BJ (cell line): ENCODE data around the gene PTGDS. TPM values are rescaled to one million over a fixed set of nuclear protein-coding genes. Genes with fewer than 3 reads are reported as not detected.

Experiments
- CTCF ChIA-PET: fragments of 350-600 bp; formaldehyde crosslinking; extraction: SDS; loops from one replicate; lab custom pipeline; 2021; ENCODE audit warnings: antibody characterized with exemption, inconsistent platforms; lab: Yijun Ruan, JAX
- POLR2A ChIA-PET: fragments of 300-600 bp; sonication (Branson Sonifier 250); formaldehyde crosslinking; extraction: SDS; loops from one replicate; lab custom pipeline; 2021; ENCODE audit warnings: antibody characterized with exemption; lab: Charles Lee
- DNase-seq: peaks from one replicate; pipeline ENCODE4 v3.0.0-alpha.2; 2011; ENCODE audit warnings: low read depth
- H3K27me3 ChIP-seq: 2 replicates; pipeline ENCODE4 v1.6.0; 2011; ENCODE audit warnings: low read length; ENCODE audit not compliant: control insufficient read depth, insufficient read depth
- H3K36me3 ChIP-seq: 2 replicates; pipeline ENCODE4 v1.5.1; 2011; ENCODE audit warnings: low read length; ENCODE audit not compliant: control insufficient read depth, insufficient read depth
- H3K4me3 ChIP-seq: 2 replicates; pipeline ENCODE4 v1.5.1; 2011; ENCODE audit warnings: low read depth, mild to moderate bottlenecking, control low read depth, low read length
- CTCF ChIP-seq: IDR thresholded peaks from 2 replicates; pipeline ENCODE4 v1.5.1; 2011; ENCODE audit warnings: low read depth, mild to moderate bottlenecking, control low read depth, inconsistent platforms, low read length, moderate library complexity; ENCODE audit not compliant: insufficient read depth
- polyA plus RNA-seq: library from polyadenylated mRNA; depleted of rRNA; stranded (reverse); fragments of >200 nt; gene quantifications from 2 replicates; pipeline ENCODE4 v1.2.3, GENCODE V29; 2011

The PTGDS gene
- polyA plus RNA-seq, 1 experiment: 0.58 TPM

- Histone ChIP-seq H3K4me3 (no peak overlapping the region), H3K27me3 (no peaks in the 10 kb centered on the region), H3K36me3 (no peaks in the 10 kb centered on the region)
- DNase-seq: no peak
- ChIA-PET POLR2A (no interaction called here), CTCF (interaction anchor here (2.2 kb wide), 1 partner anchor 30 kb away, joined by 7 read pairs; the partner anchor contains the start of gene ABCA2)
- no peak for TF ChIP-seq CTCF
These were observed 20.1 kb downstream of the PTGDS start for GRCh38 chr9:136997371-136997770.

GRCh38 chr9:136997830-136998234 lies 20.5 kb downstream of the PTGDS start:
- H3K36me3 ChIP-seq: no peaks in the 10 kb centered on the region
- no peaks in the 10 kb centered on the region for H3K27me3 ChIP-seq
- POLR2A ChIA-PET: no interaction called here
- no peak for TF ChIP-seq CTCF
- H3K4me3 ChIP-seq: no peak overlapping the region
- DNase-seq: no peak
- CTCF ChIA-PET: interaction anchor here (1.1 kb wide), 1 partner anchor 31 kb away, joined by 5 read pairs; no protein-coding TSS in a partner anchor

- no peak for TF ChIP-seq CTCF
- no peak overlapping the region for H3K4me3 ChIP-seq
- POLR2A ChIA-PET: interaction anchor here (0.6 kb wide), 1 partner anchor 223 kb away, joined by 3 read pairs; no protein-coding TSS in a partner anchor
- DNase-seq: peak; percentile 30
- H3K27me3 ChIP-seq: no peaks in the 10 kb centered on the region
- H3K36me3 ChIP-seq: no peaks in the 10 kb centered on the region
- CTCF ChIA-PET: interaction anchor here (0.7 to 1.7 kb wide), 4 partner anchors 29 to 52 kb away, joined by 3 to 7 read pairs (median 5); partner anchors contain the start of gene ABCA2
These were observed 23.1 kb downstream of the PTGDS start for GRCh38 chr9:137000177-137000930.

GRCh38 chr9:137001857-137002645 lies 24.7 kb downstream of the PTGDS start:
- no peak for TF ChIP-seq CTCF
- CTCF ChIA-PET: interaction anchor here (1.1 to 4.9 kb wide), 5 partner anchors 10 to 95 kb away, joined by 3 to 18 read pairs (median 4); partner anchors contain the start of gene PAXX
- no peaks in the 10 kb centered on the region for H3K36me3 ChIP-seq
- no peaks in the 10 kb centered on the region for H3K27me3 ChIP-seq
- POLR2A ChIA-PET: no interaction called here
- no peak overlapping the region for H3K4me3 ChIP-seq
- no peak for DNase-seq

- DNase-seq: no peak
- H3K4me3 ChIP-seq: no peak overlapping the region
- no peaks in the 10 kb centered on the region for H3K36me3 ChIP-seq
- TF ChIP-seq CTCF: no peak
- CTCF ChIA-PET: interaction anchor here (1.1 to 4.9 kb wide), 5 partner anchors 10 to 95 kb away, joined by 3 to 18 read pairs (median 4); partner anchors contain the start of gene PAXX
- POLR2A ChIA-PET: no interaction called here
- H3K27me3 ChIP-seq: no peaks in the 10 kb centered on the region
These were observed 25.3 kb downstream of the PTGDS start for GRCh38 chr9:137002646-137003041.
